Osteoblast (primary cell): ENCODE data around the gene OR13J1. TPM values are rescaled to one million over a fixed set of nuclear protein-coding genes. Genes with fewer than 3 reads are reported as not detected.

ENCODE experiments used
- DNase-seq: peaks from one replicate; pipeline ENCODE4 v3.0.0; 2011; ENCODE audit warnings: low spot score, mixed read lengths; ENCODE audit not compliant: insufficient read length; ENCODE audit errors: missing footprints
- H2AFZ ChIP-seq: 2 replicates; pipeline ENCODE4 v1.6.0; 2011; ENCODE audit warnings: mild to moderate bottlenecking, low read length
- H3K27ac ChIP-seq: 2 replicates; pipeline ENCODE4 v1.5.1; 2011; ENCODE audit warnings: mild to moderate bottlenecking, low read depth, low read length, moderate library complexity
- H3K27me3 ChIP-seq: 2 replicates; pipeline ENCODE4 v1.6.0; 2012; ENCODE audit warnings: mild to moderate bottlenecking, control low read depth, inconsistent platforms, low read length, moderate library complexity; ENCODE audit not compliant: insufficient read depth
- H3K36me3 ChIP-seq: 2 replicates; pipeline ENCODE4 v1.5.1; 2011; ENCODE audit warnings: mild to moderate bottlenecking, low read length, control low read depth, moderate library complexity; ENCODE audit not compliant: insufficient read depth
- H3K4me1 ChIP-seq: 2 replicates; pipeline ENCODE4 v1.5.1; 2011; ENCODE audit warnings: mild to moderate bottlenecking, low read length, control low read depth, moderate library complexity; ENCODE audit not compliant: insufficient read depth
- H3K4me2 ChIP-seq: 2 replicates; pipeline ENCODE4 v1.6.0; 2011; ENCODE audit warnings: mild to moderate bottlenecking, low read length; ENCODE audit not compliant: insufficient read depth
- H3K4me3 ChIP-seq: fragments of 200-600 bp; sonication (generic); 3 replicates; pipeline ENCODE4 v1.5.1; 2012; ENCODE audit warnings: mild to moderate bottlenecking, low read length, inconsistent platforms; ENCODE audit not compliant: insufficient read depth
- H3K79me2 ChIP-seq: 2 replicates; pipeline ENCODE4 v1.6.0; 2012; ENCODE audit warnings: mild to moderate bottlenecking, low read length, control low read depth, inconsistent platforms; ENCODE audit not compliant: insufficient read depth
- H3K9me3 ChIP-seq: 2 replicates; pipeline ENCODE4 v1.5.1; 2011; ENCODE audit warnings: low read depth, low read length, control low read depth
- H4K20me1 ChIP-seq: 2 replicates; pipeline ENCODE4 v1.6.0; 2012; ENCODE audit warnings: mild to moderate bottlenecking, low read length, control low read depth; ENCODE audit not compliant: insufficient read depth
- total RNA-seq: library from RNA; depleted of rRNA; stranded (reverse); fragments of >200 nt; gene quantifications from 2 replicates; pipeline ENCODE4 v1.2.3, GENCODE V29; 2012
- TF ChIP-seq, protein P1 (sequence below): IDR thresholded peaks from 2 replicates; pipeline ENCODE4 v1.5.1; 2011; ENCODE audit warnings: mild to moderate bottlenecking, low read depth, low read length, moderate library complexity; ENCODE audit errors: extremely low read depth

The OR13J1 gene
- total RNA-seq, 1 donor = not detected

DNA sequence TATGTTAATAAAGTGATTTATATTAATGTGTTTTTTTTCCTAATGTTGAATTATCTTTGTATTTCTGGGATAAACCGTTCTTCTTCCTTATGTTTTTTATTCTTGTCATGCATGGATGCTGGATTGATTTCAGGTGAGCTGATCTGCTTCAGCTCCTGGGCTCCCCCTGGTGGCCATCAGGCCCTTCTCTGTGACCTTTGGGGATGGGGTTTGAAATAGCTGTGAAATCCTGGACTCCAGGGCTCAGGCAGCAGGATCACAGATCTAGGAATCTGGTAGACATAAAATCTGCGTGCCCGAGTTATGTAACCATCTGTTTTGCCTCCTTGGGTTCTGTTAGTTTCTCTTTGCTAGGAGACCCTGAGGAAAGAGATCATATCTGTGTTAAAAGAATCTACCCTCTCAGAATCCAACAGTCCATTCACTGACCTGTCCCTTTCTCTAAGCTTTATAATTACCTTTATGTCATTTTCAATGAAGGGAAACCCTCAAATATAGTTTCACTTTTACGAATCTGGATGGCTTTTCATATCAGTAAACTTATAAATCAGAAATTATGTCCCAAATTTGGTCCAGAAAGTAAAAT, 12.2 kb upstream of the OR13J1 start:
- Histone ChIP-seq H3K4me2 (peak overlapping the region; percentile 6), H3K9me3 (no peaks in the 10 kb centered on the region), H3K4me1 (peaks cover 5% of the 10 kb centered on the region), H3K79me2 (no peaks in the 10 kb centered on the region), H4K20me1 (no peaks in the 10 kb centered on the region), H2AFZ (no peak overlapping the region), H3K4me3 (no peak overlapping the region), H3K27me3 (peaks cover 3% of the 10 kb centered on the region), H3K27ac (no peak overlapping the region), H3K36me3 (no peaks in the 10 kb centered on the region)
- TF ChIP-seq, protein P1, sequence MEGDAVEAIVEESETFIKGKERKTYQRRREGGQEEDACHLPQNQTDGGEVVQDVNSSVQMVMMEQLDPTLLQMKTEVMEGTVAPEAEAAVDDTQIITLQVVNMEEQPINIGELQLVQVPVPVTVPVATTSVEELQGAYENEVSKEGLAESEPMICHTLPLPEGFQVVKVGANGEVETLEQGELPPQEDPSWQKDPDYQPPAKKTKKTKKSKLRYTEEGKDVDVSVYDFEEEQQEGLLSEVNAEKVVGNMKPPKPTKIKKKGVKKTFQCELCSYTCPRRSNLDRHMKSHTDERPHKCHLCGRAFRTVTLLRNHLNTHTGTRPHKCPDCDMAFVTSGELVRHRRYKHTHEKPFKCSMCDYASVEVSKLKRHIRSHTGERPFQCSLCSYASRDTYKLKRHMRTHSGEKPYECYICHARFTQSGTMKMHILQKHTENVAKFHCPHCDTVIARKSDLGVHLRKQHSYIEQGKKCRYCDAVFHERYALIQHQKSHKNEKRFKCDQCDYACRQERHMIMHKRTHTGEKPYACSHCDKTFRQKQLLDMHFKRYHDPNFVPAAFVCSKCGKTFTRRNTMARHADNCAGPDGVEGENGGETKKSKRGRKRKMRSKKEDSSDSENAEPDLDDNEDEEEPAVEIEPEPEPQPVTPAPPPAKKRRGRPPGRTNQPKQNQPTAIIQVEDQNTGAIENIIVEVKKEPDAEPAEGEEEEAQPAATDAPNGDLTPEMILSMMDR = peak; percentile 99
- peak; percentile 64 for DNase-seq

DNA sequence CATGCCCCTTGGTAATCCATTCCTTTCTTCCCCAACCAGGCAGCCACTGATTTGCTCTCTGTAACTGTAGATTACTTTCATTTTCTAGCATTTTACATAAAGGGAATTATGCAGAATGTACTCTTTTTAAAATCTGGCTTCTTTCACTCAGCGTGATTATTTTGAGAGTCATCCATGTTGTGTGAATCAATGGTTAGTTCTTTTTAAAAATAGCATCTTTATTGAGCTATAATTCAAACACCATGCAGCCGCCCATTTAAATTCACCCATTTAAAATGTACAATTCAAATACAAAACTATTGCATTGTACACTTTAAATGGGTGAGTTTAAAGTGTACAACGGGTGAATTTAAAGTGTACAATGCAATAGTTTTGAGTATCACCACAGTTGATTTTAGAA, 2.3 kb upstream of the OR13J1 start:
- no peak overlapping the region for H3K4me2 ChIP-seq
- TF ChIP-seq, protein P1 = no peak
- no peaks in the 10 kb centered on the region for H3K9me3 ChIP-seq
- no peaks in the 10 kb centered on the region for H4K20me1 ChIP-seq
- no peak overlapping the region for H2AFZ ChIP-seq
- no peak overlapping the region for H3K4me3 ChIP-seq
- no peaks in the 10 kb centered on the region for H3K36me3 ChIP-seq
- H3K4me1 ChIP-seq = no peaks in the 10 kb centered on the region
- peaks cover 9% of the 10 kb centered on the region for H3K27me3 ChIP-seq
- no peak for DNase-seq
- H3K79me2 ChIP-seq = no peaks in the 10 kb centered on the region
- H3K27ac ChIP-seq = no peak overlapping the region

DNA sequence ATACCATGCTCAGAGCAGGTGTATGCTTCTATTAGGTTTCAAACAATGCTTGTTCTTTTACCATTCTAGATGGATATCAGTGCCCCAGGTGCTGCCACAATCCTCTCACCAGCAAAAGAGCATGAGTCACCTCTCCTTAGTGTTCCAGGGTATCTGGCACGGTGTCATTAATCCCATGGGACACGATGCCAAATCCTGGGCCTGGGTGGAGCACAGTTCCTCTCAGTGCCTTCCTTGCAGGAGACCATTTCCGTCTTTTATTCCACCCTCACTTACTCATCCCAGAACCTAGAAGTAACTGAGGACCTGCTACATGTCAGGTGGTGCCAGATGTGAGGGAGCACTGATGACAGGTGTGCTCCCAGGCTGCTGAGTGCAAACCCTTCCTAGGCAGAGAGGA, 1.3 kb upstream of the OR13J1 start:
- peaks cover 8% of the 10 kb centered on the region for H3K27me3 ChIP-seq
- H3K9me3 ChIP-seq = no peaks in the 10 kb centered on the region
- no peaks in the 10 kb centered on the region for H3K36me3 ChIP-seq
- TF ChIP-seq, protein P1 = no peak
- H3K79me2 ChIP-seq = no peaks in the 10 kb centered on the region
- H3K4me1 ChIP-seq = no peaks in the 10 kb centered on the region
- H3K27ac ChIP-seq = no peak overlapping the region
- no peaks in the 10 kb centered on the region for H4K20me1 ChIP-seq
- H3K4me3 ChIP-seq = no peak overlapping the region
- no peak overlapping the region for H2AFZ ChIP-seq
- H3K4me2 ChIP-seq = no peak overlapping the region
- DNase-seq = no peak

DNA sequence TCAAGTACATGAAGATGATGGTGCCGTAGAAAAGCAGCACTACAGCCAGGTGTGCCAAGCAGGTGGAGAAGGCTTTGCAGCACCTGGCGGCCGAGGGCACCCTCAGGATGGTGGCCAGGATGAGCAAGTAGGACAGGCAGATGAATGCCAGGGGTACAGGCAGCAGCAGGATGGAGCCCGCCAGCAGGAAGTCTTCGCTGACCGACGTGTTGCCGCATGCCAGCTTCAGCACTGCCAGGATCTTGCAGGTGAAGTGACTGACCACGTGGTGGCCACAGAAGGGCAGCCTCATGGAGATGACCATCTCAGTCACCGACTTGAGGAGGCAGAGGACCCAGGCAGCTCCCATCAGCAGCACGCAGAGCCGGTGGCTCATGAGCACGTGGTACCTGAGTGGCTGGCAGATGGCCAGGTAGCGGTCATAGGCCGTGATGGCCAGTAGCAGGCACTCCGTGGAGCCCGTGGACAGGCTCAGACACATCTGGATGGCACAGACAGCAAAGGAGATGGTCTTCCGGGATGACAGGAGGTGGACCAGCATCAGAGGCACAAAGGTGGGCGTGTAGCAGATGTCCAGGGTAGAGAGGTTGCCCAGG, 482 bp downstream of the OR13J1 start:
- H4K20me1 ChIP-seq = no peaks in the 10 kb centered on the region
- peaks cover 2% of the 10 kb centered on the region for H3K27me3 ChIP-seq
- no peak overlapping the region for H2AFZ ChIP-seq
- no peaks in the 10 kb centered on the region for H3K9me3 ChIP-seq
- H3K27ac ChIP-seq = no peak overlapping the region
- no peak overlapping the region for H3K4me3 ChIP-seq
- no peak for DNase-seq
- no peaks in the 10 kb centered on the region for H3K79me2 ChIP-seq
- no peaks in the 10 kb centered on the region for H3K36me3 ChIP-seq
- no peaks in the 10 kb centered on the region for H3K4me1 ChIP-seq
- TF ChIP-seq, protein P1 = no peak
- H3K4me2 ChIP-seq = no peak overlapping the region
